Pons (tissue), 1 donor: ENCODE measurements around the gene FRMD5.
A peak's percentile ranks its signal among the peaks of the same experiment; 100 is the strongest.
"Not testable (repeated sequence)": the region's sequence is repeated elsewhere in the genome, so short reads cannot be mapped to it uniquely, and the experiment has no call there.

Source experiments
- DNase-seq: peaks from one replicate; pipeline ENCODE4 v3.0.0-alpha.2; 2016; ENCODE audit warnings: low spot score

The FRMD5 gene

DNA sequence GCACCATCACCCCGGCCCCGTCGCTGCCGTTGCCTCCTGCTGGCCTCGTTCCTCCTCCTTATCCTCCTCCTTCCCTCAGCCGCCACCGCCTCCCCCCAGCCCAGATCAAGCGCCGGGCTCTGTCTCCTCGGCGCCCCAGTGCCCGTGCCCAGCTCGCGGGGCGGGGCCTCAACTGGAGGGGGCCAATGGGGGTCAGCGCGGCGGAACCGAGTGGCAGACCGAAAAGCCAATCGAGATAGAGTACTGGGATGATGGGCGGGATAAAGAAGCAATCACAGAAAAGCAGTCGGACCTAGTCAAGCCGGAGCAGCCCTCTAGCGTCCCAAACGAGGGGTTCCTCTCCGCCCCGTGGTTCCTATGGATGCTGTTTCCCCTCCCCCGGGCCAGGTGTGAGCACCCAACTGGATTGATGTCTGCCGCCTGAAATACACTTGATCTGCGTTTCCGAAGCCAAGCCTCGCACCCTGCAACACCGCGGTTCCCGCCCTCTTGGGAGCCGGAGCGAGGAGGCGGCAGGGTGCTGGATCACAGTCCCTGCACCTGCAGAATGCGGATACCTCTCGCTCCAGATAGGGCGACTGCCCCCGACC, at the start of gene FRMD5:
TSS of gene FRMD5 (minus strand) at position 121 of the 590 bp plus-strand sequence.
- DNase-seq, result peak; percentile 95

DNA sequence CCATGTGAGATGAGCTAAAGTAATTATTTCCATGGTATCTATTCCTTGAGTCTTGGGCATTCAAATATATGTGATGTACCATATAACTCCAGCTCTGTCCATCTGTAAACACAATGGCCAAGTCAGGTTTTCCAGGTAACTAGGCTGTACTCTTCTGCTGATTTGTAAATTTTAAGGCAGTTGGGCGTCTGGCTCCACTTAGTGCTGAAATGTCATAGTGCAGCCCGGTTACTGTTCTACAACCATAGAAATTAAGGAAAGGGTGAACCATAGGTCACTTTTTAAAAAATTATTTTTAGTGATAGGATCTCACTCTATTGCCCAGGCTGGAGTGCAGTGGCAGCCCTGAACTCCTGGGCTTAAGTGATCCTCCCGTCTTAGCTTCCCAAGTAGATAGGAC, 48.8 kb upstream of the FRMD5 start:
- peak; percentile 19 for DNase-seq

DNA sequence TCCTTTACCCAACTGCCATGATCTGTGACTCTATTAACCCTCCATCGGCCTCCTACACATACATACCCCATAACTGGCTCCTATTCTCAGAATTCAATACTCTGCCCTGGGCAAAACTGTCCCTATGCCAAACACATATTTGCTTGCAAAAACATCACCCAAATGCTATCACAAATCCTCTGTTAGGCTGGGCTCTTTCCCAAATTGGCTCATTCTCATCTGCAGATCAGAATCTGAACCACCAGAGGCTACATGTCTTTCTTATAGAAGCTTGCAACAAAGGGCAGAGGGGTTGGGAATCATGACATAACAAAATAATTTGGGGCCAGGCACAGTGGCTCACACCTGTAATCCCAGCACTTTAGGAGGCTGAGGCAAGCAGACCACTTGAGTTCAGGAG, 48.1 kb upstream of the FRMD5 start:
- DNase-seq, result no peak

DNA sequence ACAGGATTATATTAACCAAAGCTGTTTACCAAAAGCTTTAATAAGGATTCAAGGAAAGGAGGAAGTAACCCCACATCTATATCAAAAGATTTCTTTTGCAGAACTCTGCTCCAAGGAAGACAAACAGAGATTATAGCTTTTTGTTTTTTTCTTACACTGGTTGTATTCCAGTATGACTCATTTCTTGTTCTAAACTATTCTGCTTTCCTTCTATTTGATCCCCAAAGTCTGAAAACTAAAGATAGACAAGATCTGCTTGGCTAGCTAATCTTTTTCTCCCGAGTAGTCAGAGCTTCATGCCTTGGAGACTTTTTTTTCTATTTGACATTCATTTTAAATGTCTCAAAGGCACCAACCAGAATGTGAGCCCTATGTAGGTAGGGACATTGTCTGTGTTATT, 36.8 kb upstream of the FRMD5 start:
- DNase-seq, result no peak

DNA sequence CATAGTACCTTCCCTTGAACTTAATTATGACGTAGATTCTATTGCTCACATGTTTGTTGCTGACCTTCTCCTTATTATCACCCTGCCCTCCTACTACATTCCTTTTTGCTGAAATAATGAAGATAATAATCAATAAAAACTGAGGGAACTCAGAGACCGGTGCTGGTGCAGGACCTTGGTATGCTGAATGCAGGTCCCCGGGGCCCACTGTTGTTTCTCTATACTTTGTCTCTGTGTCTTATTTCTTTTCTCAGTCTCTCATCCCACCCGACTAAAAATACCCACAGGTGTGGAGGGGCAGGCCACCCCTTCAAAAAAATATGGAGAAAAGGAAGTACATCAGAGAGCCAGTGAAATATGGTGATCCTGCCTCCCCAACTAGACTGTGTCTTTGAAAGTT, 34.2 kb upstream of the FRMD5 start:
- not testable (repeated sequence) for DNase-seq

DNA sequence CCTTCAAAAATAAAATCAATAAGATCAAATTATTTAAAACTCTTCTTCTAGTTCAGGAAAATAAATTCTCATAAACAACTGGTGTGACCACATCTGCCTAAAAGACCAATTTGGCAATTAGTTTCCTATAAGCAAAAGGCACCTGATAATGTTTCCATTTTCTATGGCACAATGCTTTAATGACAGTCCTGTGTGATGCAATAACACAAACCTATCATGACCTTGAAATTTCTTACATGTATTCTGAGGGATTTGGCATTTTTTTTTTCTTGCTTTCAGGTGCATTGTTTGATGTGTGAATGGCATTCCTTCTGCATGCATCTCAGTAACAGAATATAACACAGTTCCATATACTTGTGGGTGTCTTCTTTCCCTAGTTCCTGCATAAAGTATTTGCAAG, 32.5 kb upstream of the FRMD5 start:
- no peak for DNase-seq

DNA sequence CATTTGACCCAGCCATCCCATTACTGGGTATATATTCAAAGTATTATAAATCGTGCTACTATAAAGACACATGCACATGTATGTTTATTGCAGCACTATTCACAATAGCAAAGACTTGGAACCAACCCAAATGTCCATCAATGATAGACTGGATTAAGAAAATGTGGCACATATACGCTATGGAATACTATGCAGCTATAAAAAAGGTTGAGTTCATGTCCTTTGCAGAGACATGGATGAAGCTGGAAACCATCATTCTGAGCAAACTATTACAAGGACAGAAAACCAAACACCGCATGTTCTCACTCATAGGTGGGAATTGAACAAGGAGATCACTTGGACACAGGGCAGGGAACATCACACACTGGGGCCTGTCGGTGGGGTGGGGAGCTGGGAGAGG, 31.9 kb upstream of the FRMD5 start:
- not testable (repeated sequence) for DNase-seq

DNA sequence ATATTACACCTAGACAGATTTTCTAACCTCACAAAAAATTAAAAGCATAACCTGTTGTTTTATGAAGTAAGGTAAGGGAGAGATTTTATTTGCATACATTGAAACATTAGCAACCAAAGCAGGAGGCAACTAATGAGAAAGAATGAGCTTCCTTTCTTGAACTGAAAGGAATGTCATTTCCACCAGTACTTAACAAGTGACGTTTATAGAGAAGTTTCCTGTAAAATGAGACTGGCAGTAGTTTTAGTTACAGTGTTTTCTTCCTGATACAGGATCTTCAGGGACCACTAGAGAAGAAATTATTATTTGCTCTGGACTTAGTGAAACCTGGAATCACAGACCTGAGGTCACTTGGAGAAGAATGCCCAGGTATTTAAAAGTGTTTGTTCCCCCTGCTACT, 27.4 kb upstream of the FRMD5 start:
- no peak for DNase-seq

DNA sequence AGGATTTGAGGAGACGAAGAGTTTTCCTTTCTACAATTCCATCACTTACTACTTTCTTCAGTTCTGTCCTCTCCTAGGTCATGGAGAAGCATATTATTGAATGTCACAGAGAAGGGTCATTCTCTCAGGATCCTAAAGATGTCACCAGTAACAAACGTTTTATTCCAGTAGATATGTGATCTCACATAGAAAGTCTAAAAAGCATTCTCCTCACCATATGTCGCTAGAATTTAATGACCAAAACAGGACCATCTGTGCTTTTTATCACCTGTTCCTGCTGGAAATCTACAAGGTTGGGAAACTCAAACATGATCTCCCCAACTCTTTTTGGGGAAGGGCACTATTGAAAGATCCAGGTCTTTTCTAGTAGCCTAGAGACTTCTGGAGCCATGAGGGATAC, 24.0 kb upstream of the FRMD5 start:
- DNase-seq, result peak; percentile 77

DNA sequence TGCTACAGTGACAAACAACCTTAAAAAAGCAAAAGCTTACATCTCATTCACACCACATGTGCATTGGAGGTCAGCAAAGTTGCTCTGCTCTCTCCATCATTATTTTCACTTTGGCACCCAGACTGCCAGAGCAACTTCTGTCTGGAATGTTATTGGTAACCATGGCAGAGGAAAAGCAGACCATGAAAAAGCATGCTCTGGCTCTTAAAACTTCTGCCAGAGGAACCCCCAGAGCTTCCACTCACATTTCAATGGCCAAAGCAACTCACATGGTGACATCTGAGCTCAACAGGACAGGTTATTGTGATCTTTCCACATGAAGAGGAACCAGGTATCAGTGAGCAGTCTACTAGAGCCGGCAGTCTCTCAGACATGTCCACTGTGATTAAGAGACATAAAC, 21.9 kb upstream of the FRMD5 start:
- no peak for DNase-seq

DNA sequence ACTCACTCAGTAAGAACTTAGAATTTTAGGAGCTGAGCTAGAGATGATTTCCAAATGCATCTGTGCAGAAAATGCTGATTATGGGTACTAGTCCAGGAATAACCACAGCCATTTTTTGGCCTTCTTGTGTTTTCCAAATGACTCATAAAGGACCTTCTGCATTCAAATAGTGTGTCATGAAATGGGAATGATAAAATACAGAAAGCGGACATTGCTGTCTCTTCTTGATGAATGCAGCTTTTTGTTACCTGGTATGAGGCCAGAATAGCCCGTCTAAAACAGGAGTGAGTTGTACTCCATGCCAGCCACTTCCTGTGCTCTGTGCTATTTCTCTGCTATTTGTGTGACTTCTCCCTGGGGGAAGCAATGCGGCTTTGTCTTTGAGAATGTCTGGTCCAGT, 20.5 kb upstream of the FRMD5 start:
- DNase-seq, result peak; percentile 5

DNA sequence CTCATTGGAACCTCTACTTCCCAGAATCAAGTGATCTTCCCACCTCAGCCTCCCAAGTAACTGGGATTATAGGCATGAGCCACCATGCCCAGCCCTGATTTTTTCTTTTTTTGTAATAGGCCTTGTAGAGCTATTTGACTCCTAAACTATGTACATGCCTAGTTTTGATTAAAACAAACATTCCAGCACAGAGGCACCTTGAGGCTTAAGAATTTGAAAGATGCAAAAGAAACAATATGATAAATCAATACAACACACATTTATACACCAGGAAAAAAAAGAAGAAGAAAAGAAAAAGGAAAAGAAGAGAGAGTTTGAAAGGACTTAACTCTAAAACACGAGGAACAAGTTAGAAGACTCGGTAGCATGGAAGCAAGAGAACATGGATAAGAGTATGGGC, 13.9 kb upstream of the FRMD5 start:
- DNase-seq, result no peak

DNA sequence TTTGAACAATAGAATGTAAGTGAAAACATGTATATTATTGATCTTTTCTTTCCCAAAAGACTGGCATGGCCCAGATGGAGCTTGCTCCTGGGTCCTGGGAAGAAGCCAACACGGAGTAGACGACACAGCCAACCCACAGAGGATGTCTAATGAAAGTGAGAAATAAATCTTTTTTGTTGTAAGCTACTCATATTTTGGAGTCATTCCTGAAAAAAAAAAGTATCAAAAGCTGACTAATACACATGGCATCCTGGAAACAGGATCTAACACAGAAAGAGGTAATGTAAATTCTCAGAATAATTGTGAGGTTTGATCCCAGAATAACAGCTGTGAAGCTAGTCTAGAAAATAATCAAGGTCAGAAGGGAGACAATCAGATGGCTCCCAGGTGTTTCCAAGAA, 12.6 kb upstream of the FRMD5 start:
- peak; percentile 12 for DNase-seq

DNA sequence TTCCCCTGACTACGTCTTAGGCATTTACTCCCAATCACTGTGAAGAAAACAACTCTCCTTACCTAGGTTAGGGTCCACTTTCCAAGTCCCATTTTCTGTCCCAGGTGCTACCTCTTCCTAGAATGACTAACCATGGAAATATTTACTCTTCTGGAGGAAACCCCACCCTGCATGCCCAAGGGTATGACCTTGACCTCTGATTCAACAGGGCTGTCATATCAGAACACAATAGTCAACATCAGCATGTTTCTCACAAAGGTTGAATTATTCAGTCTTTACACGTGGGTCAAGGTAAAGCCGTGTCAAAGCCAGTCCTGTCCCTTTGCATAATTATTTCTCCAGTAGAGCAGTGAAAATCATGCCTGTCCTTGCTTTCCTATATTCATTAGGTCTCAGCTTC, 4.3 kb upstream of the FRMD5 start:
- DNase-seq, result no peak

DNA sequence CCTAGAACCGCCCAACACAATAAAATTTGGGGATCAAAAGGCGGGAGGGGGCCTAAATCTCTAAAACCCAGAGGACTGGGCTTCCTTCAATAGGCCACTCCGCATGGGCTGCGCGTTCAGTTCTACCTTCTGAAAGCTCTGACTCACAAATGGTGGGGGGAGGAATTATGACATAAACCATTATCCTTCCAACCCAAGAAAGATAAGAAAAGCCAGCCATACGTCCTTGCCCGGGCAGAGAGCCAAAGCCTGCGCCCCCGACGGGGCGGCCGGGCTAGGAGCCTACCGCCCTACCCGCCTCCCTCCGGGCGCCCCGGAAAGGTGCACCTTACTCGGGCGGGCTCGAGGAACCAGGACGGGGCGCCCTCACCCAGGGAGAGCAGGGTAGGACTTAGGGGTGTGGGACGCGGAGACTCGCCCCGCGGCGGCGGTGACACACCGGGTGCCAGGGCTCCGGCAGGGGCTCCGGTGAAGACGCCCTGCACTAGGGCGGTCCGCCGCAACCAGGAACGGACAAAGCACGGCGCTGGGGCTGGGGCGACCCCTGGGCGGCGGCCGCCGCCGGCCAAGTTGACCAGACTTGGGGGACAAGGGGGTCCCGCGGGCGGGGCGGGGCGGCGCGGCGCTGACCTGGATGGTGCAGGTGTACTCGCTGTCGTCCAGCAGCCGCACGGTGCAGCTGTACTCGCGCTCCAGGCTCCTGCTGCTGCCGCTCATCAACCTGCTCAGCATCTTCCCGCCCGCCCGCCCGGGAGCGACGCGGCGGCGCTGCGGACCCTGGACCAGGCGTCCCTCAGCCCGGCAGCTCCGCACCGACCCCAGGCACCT, 534 bp downstream of the FRMD5 start:
- DNase-seq, result no peak

DNA sequence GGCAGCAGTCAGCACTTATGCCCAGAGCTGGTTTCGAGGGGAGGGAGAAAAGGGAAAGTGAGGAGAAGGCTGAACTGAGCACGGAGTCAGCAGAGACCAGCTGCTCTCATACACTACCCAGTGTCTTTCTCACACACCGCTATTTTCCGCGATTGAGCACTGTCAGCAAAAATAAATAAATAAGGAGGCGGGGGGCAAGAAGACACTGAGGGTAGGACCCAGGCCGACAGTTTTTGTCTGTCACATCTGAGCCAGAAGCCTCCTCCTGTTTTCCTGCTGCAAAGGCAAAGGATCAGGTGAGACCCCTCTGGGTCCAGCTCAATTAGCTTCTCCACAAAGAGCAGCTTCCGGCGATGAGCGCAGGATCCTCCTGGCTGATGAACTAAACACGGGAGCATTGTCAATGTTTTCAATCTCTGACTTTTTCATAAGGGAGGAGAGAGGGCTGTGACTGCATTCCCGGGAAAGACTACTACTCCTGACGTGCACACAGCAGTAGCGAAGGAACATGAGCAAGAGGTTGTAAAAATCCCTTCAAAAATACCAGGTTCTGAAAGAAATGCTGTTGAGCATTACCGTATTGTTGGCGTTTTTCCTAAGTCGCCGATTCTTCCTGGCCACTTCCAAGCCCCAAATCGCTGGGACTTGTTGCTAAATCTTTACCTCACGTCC, 1.3 kb downstream of the FRMD5 start:
- peak; percentile 82 for DNase-seq

DNA sequence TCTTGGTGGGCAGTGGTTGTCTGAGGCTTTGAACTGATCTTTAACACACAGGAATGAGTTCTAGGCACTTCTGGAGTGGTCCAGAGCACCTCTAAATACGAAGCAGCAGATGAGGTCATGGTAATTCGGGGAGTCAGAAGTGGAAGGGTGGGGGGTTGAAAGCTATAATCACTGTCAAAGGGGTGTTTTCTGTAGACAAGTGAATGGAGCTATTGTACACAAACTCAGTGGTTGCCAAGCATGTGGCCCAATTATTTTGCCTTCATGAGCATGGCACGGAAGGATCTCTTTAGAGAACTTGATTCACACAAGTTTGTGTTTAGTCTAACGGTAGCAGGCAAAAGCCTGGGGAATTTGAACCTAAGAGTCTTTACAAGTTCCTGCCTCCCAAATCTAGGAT, 6.3 kb downstream of the FRMD5 start:
- DNase-seq, result peak; percentile 98

DNA sequence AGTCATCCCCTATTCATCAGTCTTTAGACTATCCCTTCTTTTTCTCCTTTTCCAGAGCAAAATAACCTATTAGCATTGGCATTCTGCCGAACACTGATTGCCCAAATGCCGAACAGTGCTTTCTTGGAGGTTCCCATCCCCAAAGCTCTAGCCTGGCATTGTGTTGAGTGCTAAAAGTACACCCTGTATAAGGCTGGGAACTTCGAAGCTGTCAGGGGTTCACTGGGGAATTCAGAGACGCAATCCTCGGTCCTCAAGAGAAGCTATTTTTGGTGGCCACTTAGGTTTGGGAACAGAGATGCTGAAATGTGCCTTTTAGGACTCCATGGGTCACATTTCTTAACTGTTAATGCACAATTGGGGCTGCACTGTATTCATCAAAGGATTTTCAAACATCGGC, 8.4 kb downstream of the FRMD5 start:
- peak; percentile 58 for DNase-seq

DNA sequence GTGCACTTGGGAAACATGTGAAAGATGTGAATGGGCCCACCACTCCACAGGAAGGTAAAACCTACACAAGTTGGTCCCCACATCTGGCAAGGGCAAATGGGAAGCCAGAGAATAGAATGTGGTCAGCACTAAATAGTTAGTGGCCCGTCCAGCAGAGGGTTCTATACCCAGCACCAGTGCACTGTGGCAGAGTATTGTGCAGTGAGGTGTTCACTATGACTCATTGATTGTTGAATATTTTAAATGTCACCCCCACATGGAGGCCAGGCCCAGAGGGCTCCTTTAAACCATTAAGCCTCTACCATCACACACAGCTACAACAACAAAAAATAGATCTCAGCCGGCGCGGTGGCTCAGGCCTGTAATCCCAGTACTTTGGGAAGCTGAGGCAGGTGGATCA, 11.7 kb downstream of the FRMD5 start:
- no peak for DNase-seq

DNA sequence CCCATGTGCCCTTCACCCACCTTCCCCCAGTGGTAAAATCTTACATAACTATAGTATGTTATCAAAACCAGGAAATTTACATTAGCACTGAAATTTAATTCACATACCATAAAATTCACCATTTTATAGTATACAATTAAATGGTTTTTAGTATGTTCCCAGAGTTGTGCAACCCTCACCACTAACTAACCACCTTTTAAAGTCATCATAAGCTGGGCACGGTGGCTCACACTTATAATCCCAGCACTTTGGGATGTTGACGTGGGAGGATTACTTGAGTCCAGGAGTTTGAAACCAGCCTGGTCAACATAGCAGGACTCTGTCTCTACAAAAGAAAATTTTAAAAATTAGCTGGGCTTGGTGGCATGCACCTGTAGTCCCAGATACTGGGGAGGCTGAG, 13.7 kb downstream of the FRMD5 start:
- DNase-seq, result no peak

DNA sequence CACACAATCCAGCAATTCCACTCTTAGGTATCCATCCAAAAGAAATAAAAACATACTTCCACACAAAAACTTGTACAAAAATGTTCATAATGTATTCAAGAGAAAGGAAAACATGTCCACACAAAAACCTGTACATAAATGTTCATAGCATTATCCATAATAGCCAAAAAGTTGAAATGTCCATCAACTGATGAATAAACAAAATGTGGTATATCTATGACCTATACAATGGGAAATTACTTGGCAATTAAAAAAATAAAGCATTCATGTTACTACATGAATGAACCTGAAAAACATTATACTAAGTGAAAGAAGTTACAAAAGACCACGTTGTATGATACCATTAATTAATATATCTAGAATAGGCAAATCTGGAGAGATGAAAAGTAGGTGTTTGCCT, 17.9 kb downstream of the FRMD5 start:
- DNase-seq, result no peak

DNA sequence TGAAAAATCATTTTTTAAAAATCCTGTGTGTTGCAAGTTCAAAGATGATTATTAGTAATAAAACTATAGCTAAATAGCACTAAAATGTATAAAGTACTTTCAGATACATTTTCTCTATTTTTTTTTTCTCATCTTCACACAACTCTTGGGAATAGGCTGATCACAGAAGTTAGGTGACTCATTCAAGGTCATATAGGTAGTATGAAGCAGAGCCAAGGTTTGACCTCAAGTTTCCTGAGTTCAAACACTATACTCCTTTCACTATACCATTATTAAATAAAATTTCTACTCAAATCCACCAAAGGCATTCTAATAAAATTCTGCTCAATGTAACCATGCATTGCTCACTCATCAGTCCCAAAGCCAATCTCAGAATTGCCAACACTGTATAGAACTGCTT, 21.3 kb downstream of the FRMD5 start:
- no peak for DNase-seq

DNA sequence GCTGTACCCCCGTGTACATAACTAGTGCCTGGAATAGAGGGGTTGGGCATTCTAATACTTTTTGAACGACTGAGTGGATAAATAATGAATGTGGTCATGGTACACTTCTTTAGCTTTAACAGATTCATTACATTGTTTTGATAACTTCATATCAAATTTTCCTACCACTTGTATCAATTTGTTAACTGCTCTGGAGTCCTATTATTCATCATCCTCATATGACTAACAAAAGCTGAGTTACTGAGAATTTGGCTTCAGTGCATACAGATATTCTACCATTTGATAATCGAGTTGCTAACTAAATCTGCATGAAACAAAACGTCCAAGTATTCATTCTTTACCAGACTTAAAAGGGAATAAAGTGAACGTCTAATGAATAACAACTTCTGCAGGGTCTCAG, 31.7 kb downstream of the FRMD5 start:
- no peak for DNase-seq
